Activated CD4-positive, CD25-positive, alpha-beta regulatory T cell (primary cell): ENCODE measurements around the gene TP53BP2.
"Not testable (repeated sequence)": the region's sequence is repeated elsewhere in the genome, so short reads cannot be mapped to it uniquely, and the experiment has no call there.

ENCODE experiments used
- DNase-seq, 4 experiments: peaks; one replicate each; lab custom pipeline; 2025; lab: John Stamatoyannopoulos, UW

The TP53BP2 gene

DNA sequence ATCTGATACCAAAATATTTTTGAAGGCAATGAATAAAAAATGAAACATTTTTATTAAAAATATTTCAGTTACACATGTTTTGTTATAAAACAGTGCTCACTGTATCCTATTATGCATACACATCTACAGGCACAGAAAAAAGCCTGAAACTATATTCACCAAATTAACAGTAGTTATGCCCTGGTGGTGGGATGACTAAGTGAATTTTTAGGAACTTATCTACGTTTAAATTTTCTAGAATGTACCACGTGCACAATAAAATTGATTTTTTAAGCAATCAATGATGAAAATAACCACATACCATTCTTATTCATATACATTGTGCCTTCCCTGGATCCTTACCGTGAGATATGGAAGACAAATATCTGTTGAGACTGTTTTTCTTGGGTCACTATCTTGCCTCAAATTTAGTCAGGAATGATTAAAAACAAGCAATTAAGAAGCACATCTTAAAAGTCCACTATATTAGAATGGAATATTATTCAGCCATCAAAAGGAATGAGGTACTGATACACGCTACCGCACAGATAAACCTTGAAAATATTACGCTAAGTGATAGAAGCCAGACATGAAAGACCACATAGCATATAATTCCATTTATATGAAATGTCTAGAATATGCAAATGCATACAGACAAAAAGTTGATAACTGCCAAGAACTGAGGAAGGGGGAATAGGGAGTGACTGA, 17.4 kb downstream of the TP53BP2 start:
- DNase-seq: no peak

DNA sequence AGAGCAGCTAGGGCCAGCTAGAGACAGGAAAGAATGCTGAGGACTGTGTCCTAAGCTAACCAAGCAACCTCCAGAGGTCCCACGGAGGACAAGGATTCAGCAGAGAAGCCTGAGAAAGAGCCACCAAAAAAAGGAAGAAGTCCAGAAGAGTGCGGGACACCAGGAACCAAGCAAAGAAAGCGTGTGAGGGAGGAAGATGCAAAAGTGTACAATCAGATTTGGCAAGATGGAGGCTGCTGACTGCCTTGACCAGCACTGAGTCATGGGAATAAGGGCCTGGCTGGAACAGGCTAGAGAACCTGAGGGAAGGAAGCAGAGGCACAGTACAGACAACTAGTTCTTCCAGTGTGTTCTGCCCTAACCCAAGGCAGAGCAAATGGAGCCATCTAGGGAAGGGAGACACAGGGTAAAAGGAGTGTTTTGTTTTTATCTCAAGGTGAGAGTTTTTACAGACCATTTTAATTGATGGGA, 18.5 kb downstream of the TP53BP2 start:
- DNase-seq: no peak

- no peak for DNase-seq
These were observed 19.7 kb downstream of the TP53BP2 start for GRCh38 chr1:223825767-223826748.

DNA sequence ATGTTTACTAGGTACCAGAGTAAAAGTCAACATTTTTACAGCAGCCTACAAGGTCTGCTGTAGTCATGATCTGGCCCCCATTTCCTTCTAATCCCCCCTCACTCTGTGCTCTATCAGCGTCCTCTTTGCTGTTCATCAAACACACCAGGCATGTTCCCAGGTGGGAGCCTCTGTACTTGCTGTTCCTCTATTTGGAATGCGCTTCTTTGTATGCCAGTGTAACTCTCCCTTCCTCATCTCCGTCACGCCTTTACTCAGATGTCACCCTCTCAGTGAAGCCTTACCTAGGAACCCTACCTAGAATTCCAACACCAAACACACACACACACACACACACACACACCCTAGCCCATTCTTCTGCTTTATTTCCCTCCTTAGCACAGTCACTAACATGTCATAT, 21.0 kb downstream of the TP53BP2 start:
- DNase-seq: no peak

GRCh38 chr1:223824287-223824686, 21.5 kb downstream of the TP53BP2 start:
- DNase-seq: no peak

GRCh38 chr1:223820971-223821370, 24.8 kb downstream of the TP53BP2 start:
- DNase-seq: no peak

GRCh38 chr1:223820515-223820858, 25.3 kb downstream of the TP53BP2 start:
- no peak for DNase-seq

DNA sequence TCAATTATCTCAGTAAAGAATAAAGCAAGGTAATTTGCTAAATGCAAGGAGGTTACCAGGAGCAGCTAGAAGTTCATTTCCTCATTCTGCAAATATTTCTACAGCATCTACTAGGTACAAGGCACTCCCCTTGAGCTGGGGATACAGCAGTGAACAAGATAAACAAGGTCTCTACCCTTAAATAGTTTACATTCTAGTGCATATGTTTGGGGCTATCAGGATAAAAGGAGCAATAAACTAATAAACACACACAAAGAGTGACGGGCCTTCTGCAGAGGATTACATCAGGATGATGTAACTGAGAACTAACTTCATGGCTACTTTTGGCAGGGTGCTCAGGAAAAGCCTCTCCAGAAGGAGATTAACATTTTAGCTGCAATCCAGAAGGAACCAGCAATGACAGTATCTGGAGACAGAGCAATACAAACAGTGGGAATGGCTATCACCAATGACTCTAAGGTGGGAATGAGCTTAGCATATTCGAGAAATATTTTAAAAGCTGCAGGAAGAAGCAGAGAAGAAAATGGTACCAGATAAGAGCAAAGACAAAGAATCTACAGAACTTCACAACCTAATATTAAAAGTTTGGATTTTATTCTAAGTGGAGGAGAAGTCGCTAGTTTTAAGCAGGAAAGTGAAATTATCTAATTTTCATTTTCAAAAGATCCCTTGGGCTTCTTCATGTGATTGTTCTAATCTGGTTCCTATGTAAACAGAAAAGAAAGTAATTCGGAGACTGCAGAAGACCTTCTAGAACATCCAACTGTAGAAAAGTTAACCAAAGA, 25.8 kb downstream of the TP53BP2 start:
- no peak for DNase-seq

DNA sequence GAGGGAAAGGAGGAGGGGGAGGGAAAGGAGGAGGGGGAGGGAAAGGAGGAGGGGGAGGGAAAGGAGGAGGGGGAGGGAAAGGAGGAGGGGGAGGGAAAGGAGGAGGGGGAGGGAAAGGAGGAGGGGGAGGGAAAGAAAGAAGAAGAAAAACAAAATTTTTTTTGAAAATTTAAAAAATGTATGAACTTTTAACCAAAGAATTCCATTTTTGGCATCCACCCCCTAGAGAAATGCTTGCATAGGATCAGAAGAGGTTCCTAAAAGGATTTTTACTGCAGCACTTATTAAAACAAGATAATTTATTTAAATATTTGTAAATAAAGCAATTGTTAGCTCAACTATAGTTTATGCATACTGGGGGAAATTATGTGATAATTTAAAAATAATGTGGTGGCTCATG, 28.5 kb downstream of the TP53BP2 start:
- DNase-seq: not testable (repeated sequence)

DNA sequence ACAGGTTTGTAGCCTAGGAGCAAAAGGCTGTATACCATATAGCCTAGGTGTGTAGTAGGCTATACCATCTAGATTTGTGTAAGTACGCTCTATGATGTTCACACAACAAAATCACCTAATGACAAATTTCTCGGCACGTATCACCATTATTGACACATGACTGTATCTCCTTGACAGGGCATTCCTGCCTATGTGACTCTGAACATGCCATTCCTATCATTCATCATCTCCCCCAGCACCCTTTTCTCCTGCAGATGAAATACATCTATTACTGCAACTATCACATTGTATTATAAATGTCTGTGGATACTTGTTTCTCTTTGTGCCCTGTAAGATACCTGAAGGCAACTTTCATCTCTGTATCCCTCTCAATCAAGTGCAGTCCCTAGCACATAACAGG, 29.9 kb downstream of the TP53BP2 start:
- no peak for DNase-seq

- no peak for DNase-seq
These were observed 30.5 kb downstream of the TP53BP2 start for GRCh38 chr1:223815020-223815853.

GRCh38 chr1:223813645-223814044, 32.1 kb downstream of the TP53BP2 start:
- DNase-seq: no peak

DNA sequence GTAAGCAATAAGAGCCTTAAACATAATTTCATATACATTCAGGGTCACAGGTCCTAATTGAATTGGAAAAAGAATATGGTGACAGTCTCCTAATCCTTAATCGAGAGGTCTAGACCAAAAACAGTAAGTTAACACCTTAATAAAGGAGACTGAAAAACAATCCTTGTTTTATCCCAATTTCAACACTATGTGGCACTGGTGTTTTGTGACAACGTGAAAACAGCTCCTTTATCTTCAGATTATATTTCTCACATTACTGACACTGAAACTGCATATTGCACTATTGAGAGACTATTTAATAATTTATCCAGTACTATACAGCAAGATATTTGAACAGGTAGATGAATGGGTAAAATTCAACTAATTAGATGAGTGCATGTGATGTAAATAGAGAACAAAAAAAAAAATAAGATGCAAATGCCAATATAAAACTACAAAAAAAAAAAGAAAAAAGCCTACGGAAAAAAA, 34.1 kb downstream of the TP53BP2 start:
- no peak for DNase-seq

GRCh38 chr1:223810586-223810985, 35.2 kb downstream of the TP53BP2 start:
- DNase-seq: no peak

- DNase-seq: not testable (repeated sequence)
These were observed 35.8 kb downstream of the TP53BP2 start for GRCh38 chr1:223809905-223810304.

DNA sequence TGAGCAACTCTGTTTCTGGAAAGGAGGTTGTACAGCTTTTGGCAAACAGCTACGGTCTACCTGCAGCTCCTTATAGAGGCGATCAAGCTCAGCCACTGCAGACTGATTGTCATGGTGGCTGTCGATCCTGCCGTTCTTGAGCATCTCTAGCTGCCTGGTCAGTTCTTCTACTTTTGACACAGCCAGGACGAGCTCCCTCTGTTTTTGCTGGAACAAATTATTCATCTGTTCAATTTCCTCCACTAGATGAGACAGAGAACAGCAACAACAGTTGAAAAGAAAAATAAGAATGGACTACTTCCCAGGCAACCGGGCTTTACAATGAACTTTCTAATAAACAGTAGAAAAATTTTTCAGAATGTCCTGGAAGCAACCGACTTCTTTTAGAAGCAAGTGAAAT, 42.5 kb downstream of the TP53BP2 start:
- no peak for DNase-seq

DNA sequence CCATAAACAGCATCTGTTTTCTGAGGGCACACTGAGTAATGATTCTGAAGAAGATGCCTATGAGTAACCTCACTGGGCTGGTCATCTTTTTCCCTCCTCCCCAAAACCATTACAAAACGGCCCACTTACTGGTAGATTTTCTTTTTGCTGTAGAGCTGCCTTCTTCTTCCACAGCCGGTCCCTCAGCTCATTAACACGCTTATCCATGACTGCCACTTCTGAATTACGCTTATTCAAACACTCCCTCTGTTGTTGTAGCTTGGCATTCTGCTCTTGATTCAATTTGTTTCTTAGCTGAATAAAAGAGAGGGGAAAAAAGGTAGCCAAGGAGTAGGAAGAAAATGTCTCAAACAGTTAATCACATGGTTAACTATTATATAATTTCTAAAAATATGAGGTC, 43.1 kb downstream of the TP53BP2 start:
- DNase-seq: no peak

DNA sequence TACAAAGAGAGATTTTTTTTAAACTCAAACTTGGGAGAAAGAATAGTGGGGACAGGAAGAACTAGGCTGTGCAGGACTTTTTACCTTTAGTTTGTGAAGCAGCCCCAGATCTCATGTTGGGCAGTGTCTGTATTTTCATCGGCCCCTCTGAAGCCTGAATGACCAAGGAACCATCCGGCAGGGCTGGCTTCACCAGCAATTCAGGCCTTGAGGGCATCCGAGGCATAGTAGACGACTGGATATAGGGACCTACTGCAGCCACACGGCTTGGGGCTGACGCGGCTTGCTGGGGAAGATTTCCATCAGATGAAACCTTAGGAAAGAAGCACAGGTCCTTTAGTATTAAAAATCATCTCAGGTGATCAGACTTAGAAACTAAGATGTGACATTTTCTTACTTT, 43.7 kb downstream of the TP53BP2 start:
- no peak for DNase-seq

DNA sequence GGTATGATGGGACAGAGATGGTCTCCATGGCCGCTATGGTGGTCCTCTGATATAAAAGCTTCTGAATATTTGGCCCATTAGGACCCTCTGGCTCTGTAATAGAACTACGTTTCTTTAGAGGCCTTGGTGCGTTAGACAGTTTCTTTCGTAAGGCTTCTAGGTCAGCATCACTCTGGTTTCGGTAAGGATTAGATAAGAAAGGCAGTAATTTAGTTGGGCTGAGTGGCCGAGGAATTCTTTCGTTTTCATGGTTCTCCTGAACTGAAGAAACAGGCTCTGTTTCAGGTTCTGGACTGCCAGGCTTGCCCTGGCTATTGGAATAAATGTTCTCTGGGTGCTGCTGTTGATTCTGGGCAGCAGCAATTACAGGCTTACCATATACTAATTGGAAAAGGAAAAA, 49.5 kb downstream of the TP53BP2 start:
- no peak for DNase-seq

DNA sequence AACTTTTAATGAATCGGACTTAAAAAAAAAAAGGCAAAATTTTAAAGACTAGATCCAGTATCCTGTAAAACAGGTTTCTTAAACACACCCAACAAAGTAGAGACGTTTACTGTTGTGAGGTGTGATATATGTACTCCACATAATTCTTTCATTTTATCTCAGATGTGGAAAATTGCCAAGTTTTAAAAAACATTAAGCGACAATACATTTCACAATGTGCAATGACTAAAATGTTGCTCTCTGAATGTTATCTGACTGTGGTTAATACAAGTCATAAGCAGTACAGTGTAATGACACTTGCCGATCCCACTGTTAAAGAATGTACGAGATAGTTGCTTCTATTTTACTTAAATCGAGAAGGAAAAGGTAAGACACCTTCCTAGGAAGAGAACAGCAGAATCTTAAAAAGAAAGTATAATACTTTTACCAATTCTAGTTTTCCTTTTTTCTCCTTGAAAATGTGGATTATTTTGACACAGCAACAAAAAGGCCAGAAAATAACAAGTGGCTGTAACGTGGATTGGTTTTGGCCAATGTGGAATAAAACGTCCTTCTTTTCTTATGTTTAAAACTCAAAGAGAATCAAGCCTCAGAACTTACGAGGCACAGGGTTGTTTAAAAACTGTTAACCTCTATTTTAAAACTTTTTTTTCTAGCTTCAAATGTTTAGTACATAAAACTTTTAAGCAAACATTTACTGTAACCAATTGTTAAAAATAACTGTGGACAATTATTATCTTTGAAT, 51.4 kb downstream of the TP53BP2 start:
- no peak for DNase-seq

- DNase-seq: no peak
These were observed 52.0 kb downstream of the TP53BP2 start for GRCh38 chr1:223793716-223794115.
